GM12874 (cell line): ENCODE measurements around the gene RUNX2.

Experiments
- CTCF ChIP-seq: IDR thresholded peaks from 2 replicates; pipeline ENCODE4 v1.5.1; 2011; ENCODE audit warnings: low read depth, mild to moderate bottlenecking, control low read depth, low read length, moderate library complexity; ENCODE audit not compliant: insufficient read depth

RUNX2 gene

GRCh38 chr6:45365036-45365435 is 36.9 kb downstream of the RUNX2 start:
- no peak for TF ChIP-seq CTCF

GRCh38 chr6:45366534-45366933 is 38.4 kb downstream of the RUNX2 start:
- TF ChIP-seq CTCF = no peak

- TF ChIP-seq CTCF = no peak
Measured at GRCh38 chr6:45367999-45368398, 39.9 kb downstream of the RUNX2 start.

GRCh38 chr6:45369870-45370269 is 41.7 kb downstream of the RUNX2 start:
- TF ChIP-seq CTCF = no peak

- TF ChIP-seq CTCF = no peak
Measured at GRCh38 chr6:45371924-45372573, 43.9 kb downstream of the RUNX2 start.

- no peak for TF ChIP-seq CTCF
Measured at GRCh38 chr6:45375449-45375848, 47.3 kb downstream of the RUNX2 start.

- no peak for TF ChIP-seq CTCF
Measured at GRCh38 chr6:45376310-45377042, 48.3 kb downstream of the RUNX2 start.
